Neutrophil (primary cell): ENCODE measurements around the gene UBL5.

Experiments
- H3K27ac ChIP-seq: fragments of 200-600 bp; sonication (generic); 2 replicates; pipeline ENCODE4 v1.5.1; 2016; ENCODE audit warnings: mild to moderate bottlenecking, moderate library complexity
- H3K27me3 ChIP-seq: fragments of 200-600 bp; sonication (generic); 2 replicates; pipeline ENCODE4 v1.6.0; 2016; ENCODE audit warnings: mild to moderate bottlenecking
- H3K36me3 ChIP-seq: fragments of 200-600 bp; sonication (generic); 2 replicates; pipeline ENCODE4 v1.5.1; 2017
- H3K4me1 ChIP-seq, 2 experiments: fragments of 200-600 bp in 1 of 2; sonication (generic) in 1 of 2; 1 replicate in 1 of 2; 2 replicates in 1 of 2; pipeline versions ENCODE4 v1.5.1 to v1.6.1; 2013 to 2016; ENCODE audit warnings: low read depth in 1 of 2, low read length in 1 of 2, mild to moderate bottlenecking in 1 of 2, moderate library complexity in 1 of 2; ENCODE audit not compliant: control insufficient read depth in 1 of 2, insufficient read depth in 1 of 2
- H3K4me3 ChIP-seq, 2 experiments: fragments of 200-600 bp in 1 of 2; sonication (generic) in 1 of 2; 1 replicate in 1 of 2; 2 replicates in 1 of 2; pipeline ENCODE4 v1.5.1; 2013 to 2016; ENCODE audit warnings: low read depth in 1 of 2, low read length in 1 of 2, mild to moderate bottlenecking in 1 of 2, moderate library complexity in 1 of 2
- H3K9me3 ChIP-seq: fragments of 200-600 bp; sonication (generic); 2 replicates; pipeline ENCODE4 v1.5.1; 2016
- TF ChIP-seq, protein P1 (sequence below): fragments of 200-600 bp; sonication (generic); IDR thresholded peaks from 2 replicates; pipeline ENCODE4 v1.5.1; 2016; ENCODE audit warnings: antibody characterized with exemption

Gene UBL5

DNA sequence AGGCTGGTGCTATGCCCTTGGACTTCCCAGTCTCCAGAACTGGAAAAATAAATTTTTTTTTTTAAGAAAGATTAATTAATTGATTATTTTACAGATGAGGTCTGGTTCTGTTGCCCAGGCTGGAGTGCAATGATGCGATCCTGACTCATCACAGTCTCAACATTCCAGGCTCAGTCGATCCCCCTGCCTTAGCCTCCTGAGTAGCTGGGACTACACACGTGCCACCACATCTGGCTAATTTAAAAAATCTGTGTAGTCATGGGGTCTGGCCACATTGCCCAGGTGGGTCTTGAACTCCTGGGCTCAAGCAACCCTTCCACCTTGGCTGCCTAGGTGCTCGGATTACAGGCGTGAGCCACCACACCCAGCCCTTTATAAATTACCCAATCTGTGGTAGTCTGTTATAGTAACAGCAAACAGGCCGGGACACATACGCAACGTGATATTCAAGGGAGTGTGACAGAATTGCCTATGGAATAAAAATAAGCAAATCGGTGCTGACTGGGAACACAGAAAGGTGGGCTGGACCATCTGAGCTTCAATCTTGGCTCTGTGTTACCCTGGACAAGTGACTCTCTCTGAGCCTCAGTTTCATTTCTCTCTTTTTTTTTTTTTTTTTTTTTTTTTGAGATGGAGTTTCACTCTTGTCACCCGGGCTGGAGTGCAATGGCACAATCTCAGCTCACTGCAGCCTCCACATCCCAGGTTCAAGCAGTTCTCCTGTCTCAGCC lies 50.2 kb downstream of the UBL5 start:
- Histone ChIP-seq H3K4me1 (no peaks in the 10 kb centered on the region), H3K27ac (no peak overlapping the region), H3K4me3 (no peak overlapping the region), H3K36me3 (no peaks in the 10 kb centered on the region), H3K9me3 (no peaks in the 10 kb centered on the region), H3K27me3 (no peaks in the 10 kb centered on the region)
- TF ChIP-seq, protein P1, sequence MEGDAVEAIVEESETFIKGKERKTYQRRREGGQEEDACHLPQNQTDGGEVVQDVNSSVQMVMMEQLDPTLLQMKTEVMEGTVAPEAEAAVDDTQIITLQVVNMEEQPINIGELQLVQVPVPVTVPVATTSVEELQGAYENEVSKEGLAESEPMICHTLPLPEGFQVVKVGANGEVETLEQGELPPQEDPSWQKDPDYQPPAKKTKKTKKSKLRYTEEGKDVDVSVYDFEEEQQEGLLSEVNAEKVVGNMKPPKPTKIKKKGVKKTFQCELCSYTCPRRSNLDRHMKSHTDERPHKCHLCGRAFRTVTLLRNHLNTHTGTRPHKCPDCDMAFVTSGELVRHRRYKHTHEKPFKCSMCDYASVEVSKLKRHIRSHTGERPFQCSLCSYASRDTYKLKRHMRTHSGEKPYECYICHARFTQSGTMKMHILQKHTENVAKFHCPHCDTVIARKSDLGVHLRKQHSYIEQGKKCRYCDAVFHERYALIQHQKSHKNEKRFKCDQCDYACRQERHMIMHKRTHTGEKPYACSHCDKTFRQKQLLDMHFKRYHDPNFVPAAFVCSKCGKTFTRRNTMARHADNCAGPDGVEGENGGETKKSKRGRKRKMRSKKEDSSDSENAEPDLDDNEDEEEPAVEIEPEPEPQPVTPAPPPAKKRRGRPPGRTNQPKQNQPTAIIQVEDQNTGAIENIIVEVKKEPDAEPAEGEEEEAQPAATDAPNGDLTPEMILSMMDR, result no peak

DNA sequence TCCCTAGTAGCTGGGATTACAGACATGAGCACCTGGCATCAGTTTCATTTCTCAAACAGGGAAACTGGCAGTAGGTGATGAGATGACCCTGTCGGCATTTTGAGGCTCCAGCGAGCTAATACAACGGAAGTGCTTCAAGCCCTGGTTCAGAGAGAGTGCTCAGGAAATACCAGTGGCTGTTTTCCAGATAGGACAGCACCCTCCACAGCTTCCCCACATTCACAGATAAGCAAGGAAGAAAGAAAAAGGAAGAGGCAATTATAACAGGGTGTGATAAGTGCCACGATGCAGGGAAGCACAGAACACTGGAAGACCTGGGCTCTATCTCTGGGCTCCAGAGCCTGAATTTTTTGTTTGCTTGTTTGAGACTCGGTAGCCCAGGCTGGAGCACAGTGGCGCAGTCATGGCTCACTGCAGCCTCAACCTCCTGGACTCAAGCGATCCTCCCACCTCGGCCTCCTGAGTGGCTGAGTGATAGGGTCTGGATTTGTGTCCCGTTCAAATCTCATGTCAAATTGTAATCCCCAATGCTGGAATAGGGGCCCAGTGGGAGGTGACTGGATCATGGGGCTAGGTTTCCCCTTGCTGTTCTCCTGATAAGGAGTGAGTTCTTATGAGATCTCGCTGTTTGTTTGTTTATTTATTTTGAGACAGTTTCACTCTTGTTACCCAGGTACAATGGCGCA lies 50.9 kb downstream of the UBL5 start:
- no peaks in the 10 kb centered on the region for H3K27me3 ChIP-seq
- no peaks in the 10 kb centered on the region for H3K9me3 ChIP-seq
- H3K36me3 ChIP-seq, result no peaks in the 10 kb centered on the region
- H3K4me3 ChIP-seq, result no peak overlapping the region
- H3K27ac ChIP-seq, result no peak overlapping the region
- no peaks in the 10 kb centered on the region for H3K4me1 ChIP-seq
- TF ChIP-seq, protein P1, result no peak
